ENCODE data around the gene TXNRD1. TPM values are rescaled to one million over a fixed set of nuclear protein-coding genes. Genes with fewer than 3 reads are reported as not detected.

TXNRD1 gene
- total and polyA plus RNA-seq, 2 donors (not counting 1 experiment from before 2014, with no cell fraction given), result 436 to 1,000 TPM

DNA sequence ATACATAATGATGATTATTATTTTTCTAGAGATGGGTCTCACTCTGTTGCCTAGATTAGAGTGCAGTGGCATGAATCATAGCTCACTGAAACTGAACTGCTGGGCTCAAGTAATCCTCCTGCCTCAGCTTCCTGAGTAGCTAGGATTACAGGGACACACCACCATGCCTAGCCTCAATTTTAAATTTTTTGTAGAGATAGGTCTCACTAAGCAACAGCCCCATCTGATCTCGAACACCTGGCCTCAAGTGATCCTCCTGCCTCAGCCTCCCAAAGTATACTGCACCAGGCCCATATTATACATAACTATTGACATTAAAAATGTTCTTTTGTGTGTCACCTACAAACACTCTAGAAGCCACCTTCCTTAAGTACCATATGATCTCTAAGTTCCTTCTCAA lies 3.4 kb downstream of the TXNRD1 start:
- no peak overlapping the region for H2AFZ ChIP-seq (ENCODE audit: low read length)
- no peak for TF ChIP-seq EZH2 (IDR thresholded peaks at IDR 0.05; ENCODE audit: low read length, missing control alignments)
- TF ChIP-seq, protein P1, sequence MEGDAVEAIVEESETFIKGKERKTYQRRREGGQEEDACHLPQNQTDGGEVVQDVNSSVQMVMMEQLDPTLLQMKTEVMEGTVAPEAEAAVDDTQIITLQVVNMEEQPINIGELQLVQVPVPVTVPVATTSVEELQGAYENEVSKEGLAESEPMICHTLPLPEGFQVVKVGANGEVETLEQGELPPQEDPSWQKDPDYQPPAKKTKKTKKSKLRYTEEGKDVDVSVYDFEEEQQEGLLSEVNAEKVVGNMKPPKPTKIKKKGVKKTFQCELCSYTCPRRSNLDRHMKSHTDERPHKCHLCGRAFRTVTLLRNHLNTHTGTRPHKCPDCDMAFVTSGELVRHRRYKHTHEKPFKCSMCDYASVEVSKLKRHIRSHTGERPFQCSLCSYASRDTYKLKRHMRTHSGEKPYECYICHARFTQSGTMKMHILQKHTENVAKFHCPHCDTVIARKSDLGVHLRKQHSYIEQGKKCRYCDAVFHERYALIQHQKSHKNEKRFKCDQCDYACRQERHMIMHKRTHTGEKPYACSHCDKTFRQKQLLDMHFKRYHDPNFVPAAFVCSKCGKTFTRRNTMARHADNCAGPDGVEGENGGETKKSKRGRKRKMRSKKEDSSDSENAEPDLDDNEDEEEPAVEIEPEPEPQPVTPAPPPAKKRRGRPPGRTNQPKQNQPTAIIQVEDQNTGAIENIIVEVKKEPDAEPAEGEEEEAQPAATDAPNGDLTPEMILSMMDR (conservative IDR thresholded peaks at IDR 0.05 in 1 of 2, IDR thresholded peaks at IDR 0.05 in 1 of 2; ENCODE audit: low read depth in 1 of 2, low read length in 2 of 2), result no peak
- no peaks in the 10 kb centered on the region for H3K9me3 ChIP-seq (ENCODE audit: control insufficient read depth, insufficient read depth, low read depth, low read length)
- no peaks in the 10 kb centered on the region for H3K27me3 ChIP-seq (ENCODE audit: control insufficient read depth, insufficient read depth, low read length)
- peak overlapping the region; percentile 93 for H3K27ac ChIP-seq (ENCODE audit: insufficient read depth, low read length)
- no peaks in the 10 kb centered on the region for H4K20me1 ChIP-seq (ENCODE audit: control insufficient read depth, extremely low read depth, insufficient read depth, low read length)
- peak overlapping the region; percentile 72 for H3K4me2 ChIP-seq (ENCODE audit: extremely low read depth, insufficient read depth, low read length)
- peaks cover 15% of the 10 kb centered on the region for H3K4me1 ChIP-seq (ENCODE audit: control insufficient read depth, extremely low read depth, insufficient read depth, low read length)
- H3K36me3 ChIP-seq (ENCODE audit: control insufficient read depth, insufficient read depth, low read length), result no peaks in the 10 kb centered on the region
- H3K4me3 ChIP-seq (replicated peaks in 1 of 4; ENCODE audit: control extremely low read depth in 1 of 4, insufficient read depth in 1 of 4, low read depth in 3 of 4, low read length in 4 of 4), result no peak overlapping the region
- peaks cover 7% of the 10 kb centered on the region for H3K79me2 ChIP-seq (ENCODE audit: control insufficient read depth, insufficient read depth, low read length)
- peak; percentile 45 to 53 for DNase-seq (ENCODE audit: low read depth in 2 of 2)
- H3K9ac ChIP-seq (ENCODE audit: insufficient read depth, low read length), result peak overlapping the region; percentile 32

DNA sequence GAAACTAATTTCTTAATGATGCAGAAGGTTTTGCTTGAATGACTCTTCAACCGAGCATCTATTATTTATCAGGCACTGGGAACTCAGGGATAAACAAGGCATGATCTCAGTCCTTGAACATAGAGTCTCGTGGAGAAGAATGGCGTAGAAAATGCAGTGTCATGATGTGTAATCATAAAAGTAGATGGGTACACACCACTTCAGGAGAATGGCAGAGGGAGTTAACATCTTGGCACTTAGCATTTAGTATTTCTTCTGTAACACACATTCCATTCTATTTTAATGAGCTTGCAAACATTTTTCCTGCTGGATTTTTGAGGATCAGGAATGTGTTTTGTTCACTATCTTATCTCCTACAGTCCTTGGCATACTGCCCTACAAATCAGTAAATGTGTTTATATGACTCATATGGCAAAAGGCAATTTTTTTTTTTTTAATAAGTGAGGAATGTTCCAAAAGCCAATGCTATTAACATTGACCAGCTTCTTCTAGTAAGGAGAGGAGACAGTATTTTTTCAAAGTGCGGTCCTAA lies 3.8 kb downstream of the TXNRD1 start:
- Histone ChIP-seq H3K4me2 (ENCODE audit: extremely low read depth, insufficient read depth, low read length) (peak overlapping the region; percentile 75), H3K36me3 (ENCODE audit: control insufficient read depth, insufficient read depth, low read length) (no peaks in the 10 kb centered on the region), H4K20me1 (ENCODE audit: control insufficient read depth, extremely low read depth, insufficient read depth, low read length) (no peaks in the 10 kb centered on the region), H3K9me3 (ENCODE audit: control insufficient read depth, insufficient read depth, low read depth, low read length) (no peaks in the 10 kb centered on the region), H3K4me3 (replicated peaks in 1 of 4; ENCODE audit: control extremely low read depth in 1 of 4, insufficient read depth in 1 of 4, low read depth in 3 of 4, low read length in 4 of 4) (peak overlapping the region in 1 of 4 experiments; percentile 14), H2AFZ (ENCODE audit: low read length) (no peak overlapping the region), H3K9ac (ENCODE audit: insufficient read depth, low read length) (no peak overlapping the region), H3K79me2 (ENCODE audit: control insufficient read depth, insufficient read depth, low read length) (peaks cover 7% of the 10 kb centered on the region), H3K27me3 (ENCODE audit: control insufficient read depth, insufficient read depth, low read length) (no peaks in the 10 kb centered on the region), H3K4me1 (ENCODE audit: control insufficient read depth, extremely low read depth, insufficient read depth, low read length) (peaks cover 15% of the 10 kb centered on the region), H3K27ac (ENCODE audit: insufficient read depth, low read length) (peak overlapping the region; percentile 93)
- TF ChIP-seq EZH2 (IDR thresholded peaks at IDR 0.05; ENCODE audit: low read length, missing control alignments), result no peak
- TF ChIP-seq, protein P1 (conservative IDR thresholded peaks at IDR 0.05 in 1 of 2, IDR thresholded peaks at IDR 0.05 in 1 of 2; ENCODE audit: low read depth in 1 of 2, low read length in 2 of 2), result no peak
- DNase-seq (ENCODE audit: low read depth in 2 of 2), result peak; percentile 97 to 98

DNA sequence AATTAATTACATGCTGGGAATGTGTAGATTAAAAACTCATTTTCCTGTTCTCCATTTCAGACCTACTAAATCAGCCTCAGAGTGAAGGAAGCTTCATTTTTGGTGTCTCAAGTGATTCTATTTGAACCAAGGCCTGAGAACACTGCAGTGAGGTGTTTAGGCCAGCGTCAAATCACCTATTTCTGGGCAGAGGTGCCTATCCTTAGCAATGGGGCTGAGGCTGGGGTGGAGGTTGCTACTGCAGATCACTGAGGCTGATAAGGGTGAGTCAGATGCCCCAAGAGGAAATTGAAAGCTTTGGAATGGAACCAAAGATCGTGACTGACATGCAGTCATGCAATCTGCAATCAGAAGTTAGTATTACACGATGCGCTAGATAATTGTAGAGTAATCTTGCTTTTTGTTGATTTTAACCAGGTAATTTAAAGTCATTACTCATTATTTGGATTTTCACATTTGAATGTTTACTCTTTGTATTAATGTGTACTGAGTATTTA lies 4.4 kb downstream of the TXNRD1 start:
- no peaks in the 10 kb centered on the region for H3K9me3 ChIP-seq (ENCODE audit: control insufficient read depth, insufficient read depth, low read depth, low read length)
- no peaks in the 10 kb centered on the region for H3K36me3 ChIP-seq (ENCODE audit: control insufficient read depth, insufficient read depth, low read length)
- TF ChIP-seq EZH2 (IDR thresholded peaks at IDR 0.05; ENCODE audit: low read length, missing control alignments), result no peak
- TF ChIP-seq, protein P1 (conservative IDR thresholded peaks at IDR 0.05 in 1 of 2, IDR thresholded peaks at IDR 0.05 in 1 of 2; ENCODE audit: low read depth in 1 of 2, low read length in 2 of 2), result no peak
- peaks cover 15% of the 10 kb centered on the region for H3K4me1 ChIP-seq (ENCODE audit: control insufficient read depth, extremely low read depth, insufficient read depth, low read length)
- H3K27me3 ChIP-seq (ENCODE audit: control insufficient read depth, insufficient read depth, low read length), result no peaks in the 10 kb centered on the region
- H3K4me2 ChIP-seq (ENCODE audit: extremely low read depth, insufficient read depth, low read length), result peak overlapping the region; percentile 75
- H3K4me3 ChIP-seq (replicated peaks in 1 of 4; ENCODE audit: control extremely low read depth in 1 of 4, insufficient read depth in 1 of 4, low read depth in 3 of 4, low read length in 4 of 4), result peak overlapping the region; percentile 1 to 23 (median 14)
- H2AFZ ChIP-seq (ENCODE audit: low read length), result no peak overlapping the region
- no peaks in the 10 kb centered on the region for H4K20me1 ChIP-seq (ENCODE audit: control insufficient read depth, extremely low read depth, insufficient read depth, low read length)
- H3K27ac ChIP-seq (ENCODE audit: insufficient read depth, low read length), result peak overlapping the region; percentile 93
- peak overlapping the region; percentile 44 for H3K9ac ChIP-seq (ENCODE audit: insufficient read depth, low read length)
- H3K79me2 ChIP-seq (ENCODE audit: control insufficient read depth, insufficient read depth, low read length), result peaks cover 7% of the 10 kb centered on the region
- peak; percentile 79 to 81 for DNase-seq (ENCODE audit: low read depth in 2 of 2)
